ENCODE results near the gene IP6K3.

IP6K3 gene

DNA sequence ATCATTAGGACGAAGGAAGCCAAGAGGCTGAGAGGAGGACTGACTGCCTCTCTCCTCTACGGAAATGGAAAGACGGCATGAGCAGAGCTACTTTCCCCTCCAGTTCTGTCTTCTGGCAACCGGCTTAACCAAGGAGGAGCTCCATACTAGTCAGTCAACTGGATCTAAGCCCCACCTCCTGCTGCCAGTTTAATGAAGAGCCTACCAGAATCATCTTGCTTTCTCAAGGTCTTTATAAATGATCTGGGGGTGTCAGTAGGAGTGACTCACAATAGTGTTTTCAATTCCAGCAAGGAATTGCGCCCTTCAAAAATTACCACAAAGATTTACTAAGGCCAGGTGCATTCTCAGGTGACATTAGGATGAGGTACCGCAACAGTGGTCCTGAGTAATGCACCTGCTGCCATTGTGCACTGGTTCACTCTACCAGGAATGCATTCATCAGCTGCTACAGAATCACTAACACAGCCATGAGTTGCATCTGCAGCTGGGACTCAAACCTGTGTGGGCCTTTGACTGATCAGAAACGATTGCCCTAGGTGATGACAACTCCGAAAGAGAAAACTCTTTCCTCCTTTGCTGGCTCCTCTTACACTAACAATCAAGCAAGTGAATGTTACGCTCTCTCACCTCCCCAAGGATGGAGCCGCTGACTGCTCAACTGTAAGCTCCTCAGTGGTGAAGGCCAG is 38.0 kb downstream of the IP6K3 start:
- no peak overlapping the region for H3K9ac ChIP-seq
- no peak overlapping the region for H3K4me3 ChIP-seq (ENCODE audit: low read depth, low read length)
- H3K4me2 ChIP-seq (ENCODE audit: low read length), result no peak overlapping the region
- H3K4me1 ChIP-seq, result no peaks in the 10 kb centered on the region
- TF ChIP-seq, protein P1, sequence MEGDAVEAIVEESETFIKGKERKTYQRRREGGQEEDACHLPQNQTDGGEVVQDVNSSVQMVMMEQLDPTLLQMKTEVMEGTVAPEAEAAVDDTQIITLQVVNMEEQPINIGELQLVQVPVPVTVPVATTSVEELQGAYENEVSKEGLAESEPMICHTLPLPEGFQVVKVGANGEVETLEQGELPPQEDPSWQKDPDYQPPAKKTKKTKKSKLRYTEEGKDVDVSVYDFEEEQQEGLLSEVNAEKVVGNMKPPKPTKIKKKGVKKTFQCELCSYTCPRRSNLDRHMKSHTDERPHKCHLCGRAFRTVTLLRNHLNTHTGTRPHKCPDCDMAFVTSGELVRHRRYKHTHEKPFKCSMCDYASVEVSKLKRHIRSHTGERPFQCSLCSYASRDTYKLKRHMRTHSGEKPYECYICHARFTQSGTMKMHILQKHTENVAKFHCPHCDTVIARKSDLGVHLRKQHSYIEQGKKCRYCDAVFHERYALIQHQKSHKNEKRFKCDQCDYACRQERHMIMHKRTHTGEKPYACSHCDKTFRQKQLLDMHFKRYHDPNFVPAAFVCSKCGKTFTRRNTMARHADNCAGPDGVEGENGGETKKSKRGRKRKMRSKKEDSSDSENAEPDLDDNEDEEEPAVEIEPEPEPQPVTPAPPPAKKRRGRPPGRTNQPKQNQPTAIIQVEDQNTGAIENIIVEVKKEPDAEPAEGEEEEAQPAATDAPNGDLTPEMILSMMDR (IDR thresholded peaks at IDR 0.05), result no peak
- no peaks in the 10 kb centered on the region for H3K36me3 ChIP-seq (ENCODE audit: control insufficient read depth, insufficient read depth, low read length)
- no peak overlapping the region for H2AFZ ChIP-seq
- H3K79me2 ChIP-seq, result peaks cover 3% of the 10 kb centered on the region
- H3K9me3 ChIP-seq (ENCODE audit: control insufficient read depth, low read length), result no peaks in the 10 kb centered on the region
- no peak overlapping the region for H3K27ac ChIP-seq
- H3K27me3 ChIP-seq (ENCODE audit: control insufficient read depth, insufficient read depth, low read length), result no peaks in the 10 kb centered on the region

DNA sequence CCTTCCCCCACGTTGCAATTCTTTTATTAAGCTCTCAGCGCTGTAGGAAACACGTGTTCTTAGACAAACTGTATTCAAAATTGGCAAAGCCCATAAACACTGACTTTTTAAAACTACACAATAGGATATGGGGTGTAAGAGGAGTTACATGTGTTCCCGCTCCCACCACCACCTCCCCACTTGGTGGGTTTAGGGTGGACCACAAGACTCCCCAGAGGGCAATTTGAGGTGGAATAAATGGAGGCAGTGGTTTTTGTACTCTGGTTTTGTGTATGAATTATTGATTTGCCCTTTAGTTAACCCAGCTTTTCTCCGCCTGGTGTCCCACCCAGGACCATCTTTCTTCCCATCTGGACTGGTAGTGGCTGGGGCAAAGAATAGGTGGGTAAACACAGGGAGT is 38.9 kb downstream of the IP6K3 start:
- Histone ChIP-seq H3K9me3 (ENCODE audit: control insufficient read depth, low read length) (no peaks in the 10 kb centered on the region), H2AFZ (no peak overlapping the region), H3K4me3 (ENCODE audit: low read depth, low read length) (no peak overlapping the region), H3K27me3 (ENCODE audit: control insufficient read depth, insufficient read depth, low read length) (no peaks in the 10 kb centered on the region), H3K4me2 (ENCODE audit: low read length) (no peak overlapping the region), H3K4me1 (no peaks in the 10 kb centered on the region), H3K79me2 (peaks cover 3% of the 10 kb centered on the region), H3K9ac (no peak overlapping the region), H3K36me3 (ENCODE audit: control insufficient read depth, insufficient read depth, low read length) (no peaks in the 10 kb centered on the region), H3K27ac (no peak overlapping the region)
- TF ChIP-seq, protein P1 (IDR thresholded peaks at IDR 0.05), result no peak

DNA sequence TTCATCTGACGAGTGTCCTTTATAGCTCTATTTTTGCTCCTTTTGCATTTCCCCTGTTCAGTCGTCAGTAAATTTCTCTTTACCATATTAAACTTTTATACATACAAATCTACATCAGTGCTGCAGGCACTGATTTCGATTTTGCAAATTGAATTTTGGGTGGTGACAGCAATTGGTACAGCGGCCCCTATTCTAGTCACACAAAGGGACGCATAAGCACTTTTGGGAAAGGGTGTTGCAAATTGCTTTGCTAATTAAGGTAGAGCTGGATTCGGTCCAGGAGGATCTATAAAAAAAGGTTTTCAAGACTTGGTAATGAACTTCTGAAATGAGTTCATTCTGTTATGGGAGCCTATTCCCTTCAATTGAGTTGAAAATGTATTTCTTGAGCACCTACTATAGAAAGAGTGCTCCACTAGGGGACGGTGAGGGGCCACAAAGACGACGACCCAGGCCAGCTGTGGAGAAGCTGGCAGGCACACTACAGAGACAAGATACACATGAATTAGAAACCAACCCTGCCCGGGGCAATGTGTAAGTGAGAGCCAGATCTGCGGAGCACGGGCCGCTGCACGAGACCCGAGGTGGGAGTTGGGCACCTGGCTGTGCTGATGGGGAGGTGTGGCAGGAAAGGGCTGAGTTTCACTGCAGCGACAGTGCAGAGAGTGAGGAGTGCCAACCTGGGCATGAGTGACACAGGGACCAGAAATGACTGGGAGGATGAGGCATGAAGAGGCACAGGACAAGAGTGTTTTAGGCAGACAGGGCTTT is 40.6 kb downstream of the IP6K3 start:
- Histone ChIP-seq H3K36me3 (ENCODE audit: control insufficient read depth, insufficient read depth, low read length) (no peaks in the 10 kb centered on the region), H3K27me3 (ENCODE audit: control insufficient read depth, insufficient read depth, low read length) (no peaks in the 10 kb centered on the region), H3K4me1 (no peaks in the 10 kb centered on the region), H3K79me2 (peaks cover 5% of the 10 kb centered on the region), H3K9me3 (ENCODE audit: control insufficient read depth, low read length) (no peaks in the 10 kb centered on the region), H3K4me3 (ENCODE audit: low read depth, low read length) (no peak overlapping the region), H3K9ac (no peak overlapping the region), H3K4me2 (ENCODE audit: low read length) (no peak overlapping the region), H2AFZ (no peak overlapping the region), H3K27ac (no peak overlapping the region)
- TF ChIP-seq, protein P1 (IDR thresholded peaks at IDR 0.05), result no peak

DNA sequence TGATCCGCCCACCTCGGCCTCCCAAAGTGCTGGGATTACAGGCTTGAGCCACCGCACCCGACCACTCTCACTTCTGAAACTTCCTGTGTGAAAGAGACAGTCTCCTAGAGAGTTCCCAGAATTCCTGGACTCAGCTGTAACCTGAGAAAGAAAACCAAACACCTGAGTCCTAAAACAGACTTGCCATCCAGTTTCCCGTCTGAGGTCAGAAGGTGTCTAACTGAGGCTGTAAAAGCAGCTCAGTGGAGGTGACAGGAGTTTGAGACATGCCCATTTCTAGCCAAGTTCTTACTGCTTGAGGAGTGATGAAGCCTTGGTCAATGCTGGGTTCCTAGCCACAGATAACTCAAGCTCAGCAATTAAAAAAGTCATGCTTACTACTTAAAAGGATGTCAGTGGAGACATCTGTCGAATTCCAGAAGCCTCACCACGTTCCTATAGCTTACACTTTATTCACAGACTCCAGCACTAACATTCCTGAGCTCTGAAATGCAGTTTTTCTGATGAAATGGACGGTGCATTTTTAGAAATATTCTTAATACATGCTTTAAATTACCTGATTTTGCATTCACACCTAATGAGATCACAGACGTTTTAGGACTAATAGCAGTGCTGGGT is 41.3 kb downstream of the IP6K3 start:
- Histone ChIP-seq H3K9me3 (ENCODE audit: control insufficient read depth, low read length) (no peaks in the 10 kb centered on the region), H3K79me2 (peaks cover 3% of the 10 kb centered on the region), H2AFZ (no peak overlapping the region), H3K36me3 (ENCODE audit: control insufficient read depth, insufficient read depth, low read length) (no peaks in the 10 kb centered on the region), H3K9ac (no peak overlapping the region), H3K27me3 (ENCODE audit: control insufficient read depth, insufficient read depth, low read length) (no peaks in the 10 kb centered on the region), H3K27ac (no peak overlapping the region), H3K4me1 (no peaks in the 10 kb centered on the region), H3K4me3 (ENCODE audit: low read depth, low read length) (no peak overlapping the region), H3K4me2 (ENCODE audit: low read length) (no peak overlapping the region)
- TF ChIP-seq, protein P1 (IDR thresholded peaks at IDR 0.05), result no peak

All from parathyroid adenoma (tissue), 2 donors.